GM23338 (cell line): ENCODE measurements around the gene DRGX. TPM values are rescaled to one million over a fixed set of nuclear protein-coding genes. Genes with fewer than 3 reads are reported as not detected.

ENCODE experiments used
- ATAC-seq: fragments of 200-7000 bp; cut with Tn5 transposase; 3 replicates; pipeline ENCODE4 v1.9.1; 2020
- DNase-seq: peaks from one replicate; pipeline ENCODE4 v3.0.0-alpha.2; 2015; ENCODE audit warnings: low spot score
- H2AFZ ChIP-seq: fragments of 200-600 bp; sonication (generic); 2 replicates; pipeline ENCODE4 v1.8.0; 2016; ENCODE audit warnings: antibody characterized with exemption, mild to moderate bottlenecking, moderate library complexity
- H3F3A ChIP-seq: fragments of 200-600 bp; sonication (generic); replicated peaks from 2 replicates; pipeline ENCODE4 v1.8.0; 2017; ENCODE audit warnings: antibody characterized with exemption, mixed run types, low read depth
- H3K27ac ChIP-seq: fragments of 200-600 bp; sonication (generic); 2 replicates; pipeline ENCODE4 v1.6.1; 2016; ENCODE audit warnings: low read depth
- H3K27me3 ChIP-seq: fragments of 200-600 bp; sonication (generic); 2 replicates; pipeline ENCODE4 v1.8.0; 2016; ENCODE audit warnings: mild to moderate bottlenecking, mixed run types, moderate library complexity; ENCODE audit not compliant: insufficient read depth
- H3K36me3 ChIP-seq: fragments of 200-600 bp; sonication (generic); 2 replicates; pipeline ENCODE4 v1.8.0; 2016; ENCODE audit warnings: mild to moderate bottlenecking; ENCODE audit not compliant: insufficient read depth
- H3K4me1 ChIP-seq: fragments of 200-600 bp; sonication (generic); 2 replicates; pipeline ENCODE4 v1.8.0; 2016; ENCODE audit warnings: mild to moderate bottlenecking, moderate library complexity; ENCODE audit not compliant: insufficient read depth
- H3K4me2 ChIP-seq: fragments of 200-600 bp; sonication (generic); 2 replicates; pipeline ENCODE4 v1.7.1; 2017; ENCODE audit warnings: mixed run types
- H3K4me3 ChIP-seq: fragments of 200-600 bp; sonication (generic); 2 replicates; pipeline ENCODE4 v1.6.1; 2016; ENCODE audit warnings: mixed run types
- H3K79me2 ChIP-seq: fragments of 200-600 bp; sonication (generic); replicated peaks from 2 replicates; pipeline ENCODE4 v1.8.0; 2017; ENCODE audit warnings: mild to moderate bottlenecking; ENCODE audit not compliant: insufficient read depth
- H3K9me2 ChIP-seq: fragments of 200-600 bp; sonication (generic); 2 replicates; pipeline ENCODE4 v1.8.0; 2017; ENCODE audit not compliant: insufficient read depth
- H4K20me1 ChIP-seq: fragments of 200-600 bp; sonication (generic); replicated peaks from 2 replicates; pipeline ENCODE4 v1.8.0; 2017; ENCODE audit warnings: mild to moderate bottlenecking; ENCODE audit not compliant: insufficient read depth
- H3K27ac Mint-ChIP-seq: 2 replicates; pipeline ENCODE4 v1.8.0; 2020; ENCODE audit warnings: inconsistent platforms, mild to moderate bottlenecking, moderate library complexity, mixed read lengths
- H3K27me3 Mint-ChIP-seq: 3 replicates; pipeline ENCODE4 v1.8.0; 2022; ENCODE audit warnings: low read depth, mild to moderate bottlenecking, moderate library complexity, mixed read lengths, inconsistent platforms; ENCODE audit not compliant: insufficient read depth, poor library complexity
- H3K36me3 Mint-ChIP-seq: 3 replicates; pipeline ENCODE4 v1.8.0; 2021; ENCODE audit warnings: low read depth, mild to moderate bottlenecking, inconsistent platforms, moderate library complexity, mixed read lengths
- H3K4me1 Mint-ChIP-seq: 3 replicates; pipeline ENCODE4 v1.8.0; 2020; ENCODE audit warnings: mild to moderate bottlenecking, inconsistent platforms, mixed read lengths
- H3K4me3 Mint-ChIP-seq: 3 replicates; pipeline ENCODE4 v1.8.0; 2021; ENCODE audit warnings: moderate library complexity, mild to moderate bottlenecking, inconsistent platforms, mixed read lengths
- H3K9me3 Mint-ChIP-seq: 3 replicates; pipeline ENCODE4 v1.8.0; 2020; ENCODE audit warnings: moderate library complexity, mild to moderate bottlenecking, inconsistent platforms, mixed read lengths
- CREB1 ChIP-seq: fragments of 250-450 bp; sonication (Bioruptor Pico); IDR thresholded peaks from 2 replicates; pipeline ENCODE4 v1.5.0; 2020; ENCODE audit warnings: low read depth, mild to moderate bottlenecking, moderate library complexity
- CTCF ChIP-seq, 2 experiments: fragments of 200-600 bp in 1 of 2; sonication (generic) in 1 of 2; conservative IDR thresholded peaks; 2 replicates each; pipeline versions ENCODE4 v1.5.1 to v1.6.1; 2016 to 2017; ENCODE audit warnings: antibody characterized with exemption in 2 of 2, low read depth in 2 of 2, mild to moderate bottlenecking in 2 of 2, moderate library complexity in 1 of 2
- EZH2 ChIP-seq: fragments of 200-600 bp; sonication (generic); IDR thresholded peaks from one replicate; pipeline ENCODE4 v1.8.0; 2017; ENCODE audit warnings: antibody characterized with exemption, mild to moderate bottlenecking, low read depth; ENCODE audit not compliant: unreplicated experiment
- EZH2phosphoT487 ChIP-seq: fragments of 200-600 bp; sonication (generic); IDR thresholded peaks from one replicate; pipeline ENCODE4 v1.8.1; 2018; ENCODE audit warnings: antibody characterized with exemption; ENCODE audit not compliant: unreplicated experiment
- JUNB ChIP-seq: IDR thresholded peaks from one replicate; pipeline ENCODE4 v1.6.1; 2016; ENCODE audit warnings: antibody characterized with exemption; ENCODE audit not compliant: unreplicated experiment
- NANOG ChIP-seq: IDR thresholded peaks from 2 replicates; pipeline ENCODE4 v1.6.1; 2016; ENCODE audit warnings: antibody characterized with exemption, borderline replicate concordance
- POLR2AphosphoS5 ChIP-seq: IDR thresholded peaks from 2 replicates; pipeline ENCODE4 v1.6.1; 2016; ENCODE audit warnings: antibody characterized with exemption, low read depth
- STAT1 ChIP-seq: IDR thresholded peaks from one replicate; pipeline ENCODE4 v1.6.1; 2016; ENCODE audit warnings: antibody characterized with exemption; ENCODE audit not compliant: unreplicated experiment
- ZNF114 ChIP-seq: fragments of 250-450 bp; sonication (Bioruptor Pico); IDR thresholded peaks from 2 replicates; pipeline ENCODE4 v1.5.0; 2020; ENCODE audit warnings: mild to moderate bottlenecking, moderate library complexity
- ZNF331 ChIP-seq: fragments of 250-450 bp; sonication (Bioruptor Pico); IDR thresholded peaks from 2 replicates; pipeline ENCODE4 v1.5.0; 2020; ENCODE audit warnings: low read depth, mild to moderate bottlenecking, moderate library complexity
- ZNF462 ChIP-seq: fragments of 250-450 bp; sonication (Bioruptor Pico); IDR thresholded peaks from 2 replicates; pipeline ENCODE4 v1.5.0; 2020; ENCODE audit warnings: mild to moderate bottlenecking, moderate library complexity
- polyA plus RNA-seq: library from polyadenylated mRNA; unstranded; fragments of >200 nt; fragmentation: Nextera tagmentation; extraction: Ambion mirVana; gene quantifications from 2 replicates; pipeline ENCODE4 v1.2.1, GENCODE V29; 2016
- total RNA-seq: library from RNA; depleted of rRNA; stranded (reverse); fragments of >200 nt; shearing (Covaris generic); gene quantifications from 2 replicates; pipeline ENCODE4 v1.2.3, GENCODE V29; 2014
- TF ChIP-seq, protein P1 (sequence below): IDR thresholded peaks from one replicate; pipeline ENCODE4 v1.6.1; 2018; ENCODE audit warnings: antibody characterized with exemption; ENCODE audit not compliant: unreplicated experiment
- TF ChIP-seq, protein P2 (sequence below): IDR thresholded peaks from 2 replicates; pipeline ENCODE4 v1.6.1; 2016; ENCODE audit warnings: antibody characterized with exemption

The DRGX gene
- total and polyA plus RNA-seq, 2 experiments from 2014 or later: not detected

- ATAC-seq (no peak), DNase-seq (no peak)
- no peaks in the 10 kb centered on the region for H3K9me3 Mint-ChIP-seq
- Histone ChIP-seq H4K20me1 (peaks cover 3% of the 10 kb centered on the region; the same call in 1 of the 2 replicates), H3K36me3 (no peaks in the 10 kb centered on the region), H3K79me2 (no peaks in the 10 kb centered on the region), H3K4me1 (no peaks in the 10 kb centered on the region), H3K4me3 (no peak overlapping the region), H3K9me2 (no peaks in the 10 kb centered on the region), H3K27ac (no peak overlapping the region), H3K4me2 (no peak overlapping the region), H3K27me3 (no peaks in the 10 kb centered on the region), H3F3A (no peaks in the 10 kb centered on the region), H2AFZ (no peak overlapping the region)
- no peak overlapping the region for H3K27ac Mint-ChIP-seq
- H3K4me3 Mint-ChIP-seq: no peak overlapping the region
- H3K4me1 Mint-ChIP-seq: 0 out of 3 replicates have a peak, but pooled peaks cover 2% of the 10 kb centered on the region
- TF ChIP-seq ZNF114 (CRISPR knock-in tag) (no peak), EZH2phosphoT487 (no peak), NANOG (no peak), CREB1 (CRISPR knock-in tag) (no peak), JUNB (no peak), POLR2AphosphoS5 (no peak), ZNF462 (CRISPR knock-in tag) (no peak), CTCF (conservative IDR thresholded peaks at IDR 0.05; ENCODE audit: low read depth in 2 of 2) (no peak), EZH2 (no peak), ZNF331 (CRISPR knock-in tag) (no peak), STAT1 (no peak)
- TF ChIP-seq, protein P1, sequence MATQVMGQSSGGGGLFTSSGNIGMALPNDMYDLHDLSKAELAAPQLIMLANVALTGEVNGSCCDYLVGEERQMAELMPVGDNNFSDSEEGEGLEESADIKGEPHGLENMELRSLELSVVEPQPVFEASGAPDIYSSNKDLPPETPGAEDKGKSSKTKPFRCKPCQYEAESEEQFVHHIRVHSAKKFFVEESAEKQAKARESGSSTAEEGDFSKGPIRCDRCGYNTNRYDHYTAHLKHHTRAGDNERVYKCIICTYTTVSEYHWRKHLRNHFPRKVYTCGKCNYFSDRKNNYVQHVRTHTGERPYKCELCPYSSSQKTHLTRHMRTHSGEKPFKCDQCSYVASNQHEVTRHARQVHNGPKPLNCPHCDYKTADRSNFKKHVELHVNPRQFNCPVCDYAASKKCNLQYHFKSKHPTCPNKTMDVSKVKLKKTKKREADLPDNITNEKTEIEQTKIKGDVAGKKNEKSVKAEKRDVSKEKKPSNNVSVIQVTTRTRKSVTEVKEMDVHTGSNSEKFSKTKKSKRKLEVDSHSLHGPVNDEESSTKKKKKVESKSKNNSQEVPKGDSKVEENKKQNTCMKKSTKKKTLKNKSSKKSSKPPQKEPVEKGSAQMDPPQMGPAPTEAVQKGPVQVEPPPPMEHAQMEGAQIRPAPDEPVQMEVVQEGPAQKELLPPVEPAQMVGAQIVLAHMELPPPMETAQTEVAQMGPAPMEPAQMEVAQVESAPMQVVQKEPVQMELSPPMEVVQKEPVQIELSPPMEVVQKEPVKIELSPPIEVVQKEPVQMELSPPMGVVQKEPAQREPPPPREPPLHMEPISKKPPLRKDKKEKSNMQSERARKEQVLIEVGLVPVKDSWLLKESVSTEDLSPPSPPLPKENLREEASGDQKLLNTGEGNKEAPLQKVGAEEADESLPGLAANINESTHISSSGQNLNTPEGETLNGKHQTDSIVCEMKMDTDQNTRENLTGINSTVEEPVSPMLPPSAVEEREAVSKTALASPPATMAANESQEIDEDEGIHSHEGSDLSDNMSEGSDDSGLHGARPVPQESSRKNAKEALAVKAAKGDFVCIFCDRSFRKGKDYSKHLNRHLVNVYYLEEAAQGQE: no peak
- TF ChIP-seq, protein P2, sequence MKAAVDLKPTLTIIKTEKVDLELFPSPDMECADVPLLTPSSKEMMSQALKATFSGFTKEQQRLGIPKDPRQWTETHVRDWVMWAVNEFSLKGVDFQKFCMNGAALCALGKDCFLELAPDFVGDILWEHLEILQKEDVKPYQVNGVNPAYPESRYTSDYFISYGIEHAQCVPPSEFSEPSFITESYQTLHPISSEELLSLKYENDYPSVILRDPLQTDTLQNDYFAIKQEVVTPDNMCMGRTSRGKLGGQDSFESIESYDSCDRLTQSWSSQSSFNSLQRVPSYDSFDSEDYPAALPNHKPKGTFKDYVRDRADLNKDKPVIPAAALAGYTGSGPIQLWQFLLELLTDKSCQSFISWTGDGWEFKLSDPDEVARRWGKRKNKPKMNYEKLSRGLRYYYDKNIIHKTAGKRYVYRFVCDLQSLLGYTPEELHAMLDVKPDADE: no peak
- peaks cover 6% of the 10 kb centered on the region for H3K27me3 Mint-ChIP-seq
- H3K36me3 Mint-ChIP-seq: no peaks in the 10 kb centered on the region
These were observed 11.5 kb downstream of the DRGX start for GRCh38 chr10:49384268-49384953.
